Epithelial cell of proximal tubule (primary cell): ENCODE results near the gene SYT12. TPM values are rescaled to one million over a fixed set of nuclear protein-coding genes. Genes with fewer than 3 reads are reported as not detected.

Source experiments
- DNase-seq: peaks from one replicate; pipeline ENCODE4 v3.0.0-alpha.2; 2011; ENCODE audit warnings: low read depth
- H3K4me3 ChIP-seq: 2 replicates; pipeline ENCODE4 v1.5.1; 2011; ENCODE audit warnings: low read depth, mild to moderate bottlenecking, low read length
- CTCF ChIP-seq: conservative IDR thresholded peaks from 2 replicates; pipeline ENCODE4 v1.5.1; 2012; ENCODE audit warnings: low read depth, mild to moderate bottlenecking, low read length
- total RNA-seq: library from RNA; depleted of rRNA; stranded (reverse); fragments of >200 nt; gene quantifications from 2 replicates; pipeline ENCODE4 v1.2.3, GENCODE V29; 2015

The SYT12 gene
- total RNA-seq, 1 donor from 2014 or later, result 0.58 TPM

DNA sequence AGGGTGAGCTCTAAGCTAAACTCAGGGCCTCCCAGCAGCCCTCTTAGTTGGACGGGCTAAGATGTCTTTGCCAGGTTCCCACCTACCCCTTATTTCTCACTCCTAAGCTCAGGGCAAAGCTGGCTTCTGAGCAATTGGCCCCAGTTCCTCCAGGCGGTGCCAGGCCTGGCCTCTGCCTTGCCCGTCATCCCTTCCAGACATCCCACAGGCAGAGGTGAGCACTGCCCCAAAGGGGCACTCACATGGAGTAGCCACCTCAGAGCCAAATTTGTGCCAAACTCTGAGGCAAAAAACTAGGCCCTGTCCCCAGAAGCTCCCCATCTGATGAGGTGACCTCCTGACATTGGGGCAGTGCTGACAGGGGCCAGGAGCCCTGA is 43.4 kb downstream of the SYT12 start:
- DNase-seq, result no peak
- H3K4me3 ChIP-seq, result no peak overlapping the region
- TF ChIP-seq CTCF, result no peak

GRCh38 chr11:67071420-67072284 is 48.7 kb downstream of the SYT12 start:
- H3K4me3 ChIP-seq, result peak overlapping the region; percentile 24
- peak; percentile 84 for TF ChIP-seq CTCF

GRCh38 chr11:67072295-67072694 is 49.4 kb downstream of the SYT12 start:
- DNase-seq, result no peak
- H3K4me3 ChIP-seq, result no peak overlapping the region
- no peak for TF ChIP-seq CTCF

More at GRCh38 chr11:67071420-67072284, 48.7 kb downstream of the SYT12 start:
- no peak for DNase-seq

- no peak for TF ChIP-seq CTCF
- no peak for DNase-seq
- H3K4me3 ChIP-seq, result no peak overlapping the region
These were observed 51.0 kb downstream of the SYT12 start for GRCh38 chr11:67073908-67074307.

DNA sequence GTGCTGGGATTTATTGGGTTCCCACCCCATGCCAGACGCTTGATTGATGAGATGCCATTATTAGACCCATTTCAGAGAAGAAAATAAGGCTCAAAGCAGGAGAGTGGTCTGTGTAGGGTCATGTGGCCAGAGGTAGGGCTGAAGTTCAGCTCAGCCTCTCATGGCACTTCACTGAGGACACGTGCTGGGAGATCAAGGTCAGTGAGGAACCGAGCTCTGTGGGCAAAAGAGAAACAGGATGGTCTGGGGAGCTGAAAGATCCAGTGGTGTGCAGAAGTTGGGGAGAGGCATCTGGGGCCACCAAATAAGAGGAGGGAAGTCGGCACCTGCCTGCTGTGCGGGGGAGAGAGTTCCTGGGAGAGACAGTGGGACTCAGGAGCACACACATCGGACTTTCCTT is 53.3 kb downstream of the SYT12 start:
- no peak overlapping the region for H3K4me3 ChIP-seq
- DNase-seq, result no peak
- no peak for TF ChIP-seq CTCF

GRCh38 chr11:67079065-67079705 is 56.3 kb downstream of the SYT12 start:
- no peak for TF ChIP-seq CTCF
- DNase-seq, result no peak
- H3K4me3 ChIP-seq, result no peak overlapping the region
